ENCODE measurements around the gene POU6F1. TPM values are rescaled to one million over a fixed set of nuclear protein-coding genes. Genes with fewer than 3 reads are reported as not detected.

Gene POU6F1
- total and polyA plus RNA-seq, 8 donors, result 3.8 to 16.8 (median 6.7) TPM

GRCh38 chr12:51242876-51243275, 25.0 kb upstream of the POU6F1 start:
- H3K4me1 ChIP-seq, result peaks cover 20 to 88% (median 53%) of the 10 kb centered on the region in 4 donors
- H3K9me3 ChIP-seq, result no peaks in the 10 kb centered on the region
- no peak for DNase-seq
- WGBS, 5 donors, result 52 to 63% (median 58%) methylated on average over 7 of the region's 7 CpGs
- no peak overlapping the region for H3K4me3 ChIP-seq
- no peak for TF ChIP-seq CTCF (IDR thresholded peaks at IDR 0.05)
- no peak for TF ChIP-seq POLR2A (IDR thresholded peaks at IDR 0.05)
- no peak for TF ChIP-seq EP300 (IDR thresholded peaks at IDR 0.05)
- TF ChIP-seq POLR2AphosphoS5 (IDR thresholded peaks at IDR 0.05), result no peak
- intact Hi-C loops (cut with DNase I; ENCODE audit: low total_unique reads), result no loop called here
- peaks cover 51 to 63% (median 61%) of the 10 kb centered on the region in 4 donors for H3K36me3 ChIP-seq
- H3K27me3 ChIP-seq, result no peaks in the 10 kb centered on the region
- H3K27ac ChIP-seq, result peak overlapping the region in 1 of 5 donors; percentile 44

GRCh38 chr12:51242120-51242519, 24.3 kb upstream of the POU6F1 start:
- Histone ChIP-seq H3K4me1 (peaks cover 20 to 83% (median 47%) of the 10 kb centered on the region in 4 donors), H3K27ac (peak overlapping the region in 3 of 5 donors; percentile 33 to 100 (median 44)), H3K9me3 (no peaks in the 10 kb centered on the region), H3K36me3 (peaks cover 51 to 63% (median 61%) of the 10 kb centered on the region in 4 donors), H3K4me3 (no peak overlapping the region), H3K27me3 (no peaks in the 10 kb centered on the region)
- TF ChIP-seq POLR2AphosphoS5 (IDR thresholded peaks at IDR 0.05) (no peak), POLR2A (IDR thresholded peaks at IDR 0.05) (no peak), CTCF (IDR thresholded peaks at IDR 0.05) (no peak), EP300 (IDR thresholded peaks at IDR 0.05) (no peak)
- WGBS, 5 donors, result 63 to 86% (median 77%) methylated on average over 7 of the region's 7 CpGs
- intact Hi-C loops (cut with DNase I; ENCODE audit: low total_unique reads), result no loop called here
- no peak for DNase-seq

GRCh38 chr12:51240971-51241370, 23.1 kb upstream of the POU6F1 start:
- no peak for DNase-seq
- 35 to 66% (median 52%) methylated on average over 2 of the region's 2 CpGs for WGBS, 5 donors
- peak overlapping the region in 2 of 4 donors; percentile 54 to 76 for H3K4me3 ChIP-seq
- no peaks in the 10 kb centered on the region for H3K27me3 ChIP-seq
- H3K27ac ChIP-seq, result peak overlapping the region; percentile 38 to 100 (median 99)
- H3K36me3 ChIP-seq, result peaks cover 50 to 62% (median 58%) of the 10 kb centered on the region in 4 donors
- peaks cover 20 to 71% (median 37%) of the 10 kb centered on the region in 4 donors for H3K4me1 ChIP-seq
- TF ChIP-seq EP300 (IDR thresholded peaks at IDR 0.05) (no peak), CTCF (IDR thresholded peaks at IDR 0.05) (no peak), POLR2AphosphoS5 (IDR thresholded peaks at IDR 0.05) (no peak), POLR2A (IDR thresholded peaks at IDR 0.05) (no peak)
- no peaks in the 10 kb centered on the region for H3K9me3 ChIP-seq
- intact Hi-C loops (cut with DNase I; ENCODE audit: low total_unique reads), result no loop called here

GRCh38 chr12:51238510-51239334, 20.9 kb upstream of the POU6F1 start, which contains the start of gene DAZAP2:
DAZAP2 (plus strand) TSS chr12:51238826; CDS start chr12:51238908, 82 bp downstream.
- Histone ChIP-seq H3K4me1 (peaks cover 20 to 50% (median 35%) of the 10 kb centered on the region in 4 donors), H3K9me3 (no peaks in the 10 kb centered on the region), H3K27me3 (no peaks in the 10 kb centered on the region), H3K4me3 (peak within 1 kb of the TSS; percentile 54 to 99 (median 73)), H3K36me3 (peaks cover 34 to 40% (median 37%) of the 10 kb centered on the region in 4 donors), H3K27ac (peak within 1 kb of the TSS; percentile 99 to 100 (median 100))
- peak in 2 of 4 donors; percentile 86 to 87 for TF ChIP-seq POLR2A (IDR thresholded peaks at IDR 0.05)
- TF ChIP-seq CTCF (IDR thresholded peaks at IDR 0.05), result peak in 4 of 7 experiments; percentile 10 to 29 (median 16)
- peak; percentile 82 to 98 (median 97) for TF ChIP-seq POLR2AphosphoS5 (IDR thresholded peaks at IDR 0.05)
- TF ChIP-seq EP300 (IDR thresholded peaks at IDR 0.05), result no peak
- peak; percentile 98 to 99 for DNase-seq
- WGBS, 5 donors, result 0 to 1% (median 1%) methylated on average over 40 to 70 of the region's 70 CpGs
- intact Hi-C loops (cut with DNase I; ENCODE audit: low total_unique reads), result no loop called here

Data from stomach (tissue), 9 donors.